ENCODE data around the gene BATF. TPM values are rescaled to one million over a fixed set of nuclear protein-coding genes. Genes with fewer than 3 reads are reported as not detected.

The BATF gene
- total and polyA plus RNA-seq, 2 experiments from 2014 or later: not detected

- no peak overlapping the region for H3K27ac ChIP-seq (ENCODE audit: low read depth)
- Mint-ChIP-seq H3K4me3 (no peak overlapping the region), H3K36me3 (ENCODE audit: low read depth) (no peaks in the 10 kb centered on the region), H3K4me1 (peaks cover 14% of the 10 kb centered on the region), H3K27me3 (ENCODE audit: insufficient read depth, low read depth, poor library complexity) (peaks cover 6% of the 10 kb centered on the region), H3K27ac (no peak overlapping the region), H3K9me3 (peaks cover 14% of the 10 kb centered on the region)
- no peaks in the 10 kb centered on the region for H3K9me2 ChIP-seq (ENCODE audit: insufficient read depth)
- peaks cover 6% of the 10 kb centered on the region; the same call in 1 of the 2 replicates for H3K4me1 ChIP-seq (ENCODE audit: insufficient read depth)
- no peak overlapping the region for H3K4me3 ChIP-seq
- TF ChIP-seq EZH2phosphoT487 (IDR thresholded peaks at IDR 0.05; ENCODE audit: unreplicated experiment) (no peak), ETS1 (IDR thresholded peaks at IDR 0.05) (no peak), EZH2 (IDR thresholded peaks at IDR 0.05; ENCODE audit: low read depth, unreplicated experiment) (no peak), CREB1 (CRISPR knock-in tag; IDR thresholded peaks at IDR 0.05; ENCODE audit: low read depth) (no peak)
- no peaks in the 10 kb centered on the region for H3K79me2 ChIP-seq (replicated peaks; ENCODE audit: insufficient read depth)
- no peak overlapping the region for H2AFZ ChIP-seq
- H4K20me1 ChIP-seq (replicated peaks; ENCODE audit: insufficient read depth): no peaks in the 10 kb centered on the region
- no peak for DNase-seq (ENCODE audit: low spot score)
- ATAC-seq: no peak
- no peak overlapping the region for H3K4me2 ChIP-seq
- no peaks in the 10 kb centered on the region for H3K36me3 ChIP-seq (ENCODE audit: insufficient read depth)
- no peaks in the 10 kb centered on the region for H3K27me3 ChIP-seq (ENCODE audit: insufficient read depth)
- no peaks in the 10 kb centered on the region for H3F3A ChIP-seq (replicated peaks; ENCODE audit: low read depth)
These were observed 37.4 kb downstream of the BATF start for GRCh38 chr14:75559451-75560222.

- no peaks in the 10 kb centered on the region for H4K20me1 ChIP-seq (replicated peaks; ENCODE audit: insufficient read depth)
- ATAC-seq (peak; percentile 99), DNase-seq (ENCODE audit: low spot score) (peak; percentile 96)
- no peak overlapping the region for H3K27ac ChIP-seq (ENCODE audit: low read depth)
- no peaks in the 10 kb centered on the region for H3K27me3 ChIP-seq (ENCODE audit: insufficient read depth)
- peaks cover 14% of the 10 kb centered on the region for H3K9me3 Mint-ChIP-seq
- no peak overlapping the region for H2AFZ ChIP-seq
- no peak overlapping the region for H3K27ac Mint-ChIP-seq
- H3K27me3 Mint-ChIP-seq (ENCODE audit: insufficient read depth, low read depth, poor library complexity): peaks cover 7% of the 10 kb centered on the region
- no peaks in the 10 kb centered on the region for H3K36me3 Mint-ChIP-seq (ENCODE audit: low read depth)
- no peak overlapping the region for H3K4me3 Mint-ChIP-seq
- no peaks in the 10 kb centered on the region for H3K9me2 ChIP-seq (ENCODE audit: insufficient read depth)
- peaks cover 8% of the 10 kb centered on the region for H3K4me1 Mint-ChIP-seq
- no peak overlapping the region for H3K4me3 ChIP-seq
- H3F3A ChIP-seq (replicated peaks; ENCODE audit: low read depth): no peaks in the 10 kb centered on the region
- H3K36me3 ChIP-seq (ENCODE audit: insufficient read depth): no peaks in the 10 kb centered on the region
- no peaks in the 10 kb centered on the region for H3K79me2 ChIP-seq (replicated peaks; ENCODE audit: insufficient read depth)
- H3K4me2 ChIP-seq: no peak overlapping the region
- H3K4me1 ChIP-seq (ENCODE audit: insufficient read depth): peaks cover 6% of the 10 kb centered on the region; the same call in 1 of the 2 replicates
- TF ChIP-seq NANOG (IDR thresholded peaks at IDR 0.05; ENCODE audit: borderline replicate concordance) (no peak), ZNF462 (CRISPR knock-in tag; IDR thresholded peaks at IDR 0.05) (0 out of 2 replicates have a peak, but pooled peaks have one; percentile 33), ETS1 (IDR thresholded peaks at IDR 0.05) (no peak), EZH2phosphoT487 (IDR thresholded peaks at IDR 0.05; ENCODE audit: unreplicated experiment) (no peak), ZNF114 (CRISPR knock-in tag; IDR thresholded peaks at IDR 0.05) (no peak), REST (IDR thresholded peaks at IDR 0.05; ENCODE audit: unreplicated experiment) (no peak)
These were observed 38.8 kb downstream of the BATF start for GRCh38 chr14:75561013-75561432.

Measured in GM23338 (cell line).